Daoy (cell line): ENCODE results near the gene TRAF2. TPM values are rescaled to one million over a fixed set of nuclear protein-coding genes. Genes with fewer than 3 reads are reported as not detected.
A peak's percentile ranks its signal among the peaks of the same experiment; 100 is the strongest.

Source experiments
- DNase-seq: peaks from one replicate; pipeline ENCODE4 v3.0.0-alpha.2; 2015; ENCODE audit warnings: low read depth
- total RNA-seq: library from RNA; depleted of rRNA; stranded (reverse); fragments of >200 nt; shearing (Covaris generic); gene quantifications from 2 replicates; pipeline ENCODE4 v1.2.3, GENCODE V29; 2014

TRAF2 gene
- total RNA-seq, 1 experiment from 2014 or later = 25.4 TPM

DNA sequence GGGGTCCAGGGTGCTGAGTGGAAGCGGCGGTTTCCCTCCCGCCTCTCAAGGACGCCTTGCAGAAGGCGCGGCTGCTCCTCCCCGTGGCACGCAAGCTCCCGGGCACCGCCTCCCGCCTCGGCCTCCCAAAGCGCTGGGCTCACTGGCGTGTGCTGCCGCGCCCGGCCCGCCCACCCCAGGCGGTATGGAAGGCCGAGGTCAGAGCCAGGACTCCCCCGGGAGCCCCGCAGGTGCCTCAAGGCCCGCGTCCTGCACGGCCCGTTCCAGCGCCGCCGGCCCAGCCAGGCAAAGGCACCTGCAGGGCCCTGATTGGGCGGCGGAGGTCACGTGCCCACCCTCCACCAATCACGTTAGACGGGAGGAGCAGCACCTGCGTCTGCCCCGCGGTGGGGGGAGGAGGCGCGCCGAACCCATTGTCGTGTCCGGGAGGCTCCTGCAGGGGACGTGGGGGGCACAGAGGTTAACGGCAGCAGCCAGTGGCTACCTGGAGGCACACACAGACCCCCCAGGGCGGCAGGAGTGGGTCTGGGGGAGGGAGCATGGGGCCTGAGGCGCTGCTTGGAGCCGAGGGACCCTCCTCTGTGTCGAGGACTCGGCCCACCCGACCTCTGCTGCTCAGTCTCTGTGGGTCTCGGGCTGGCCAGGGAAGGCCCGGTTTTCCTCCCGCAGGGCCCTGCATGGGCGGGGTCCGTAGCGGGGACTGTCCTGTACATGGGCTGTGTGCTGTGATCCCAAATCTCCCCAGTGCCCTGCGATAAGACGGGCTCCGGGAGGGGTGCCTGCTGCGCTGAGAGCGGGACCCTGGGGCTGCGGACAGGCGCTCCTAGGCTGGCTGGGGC, 63.7 kb downstream of the TRAF2 start:
- DNase-seq = peak; percentile 98

GRCh38 chr9:136950656-136951276, 64.5 kb downstream of the TRAF2 start:
- no peak for DNase-seq

- no peak for DNase-seq
Observed at GRCh38 chr9:136951541-136952320, 65.4 kb downstream of the TRAF2 start, which contains the start of gene LCN12. Gene LCN12, plus strand, starts transcription at chr9:136952273. Its CDS starts 55 bp downstream, at chr9:136952328.

GRCh38 chr9:136952321-136952850, 66.1 kb downstream of the TRAF2 start:
- DNase-seq = no peak

DNA sequence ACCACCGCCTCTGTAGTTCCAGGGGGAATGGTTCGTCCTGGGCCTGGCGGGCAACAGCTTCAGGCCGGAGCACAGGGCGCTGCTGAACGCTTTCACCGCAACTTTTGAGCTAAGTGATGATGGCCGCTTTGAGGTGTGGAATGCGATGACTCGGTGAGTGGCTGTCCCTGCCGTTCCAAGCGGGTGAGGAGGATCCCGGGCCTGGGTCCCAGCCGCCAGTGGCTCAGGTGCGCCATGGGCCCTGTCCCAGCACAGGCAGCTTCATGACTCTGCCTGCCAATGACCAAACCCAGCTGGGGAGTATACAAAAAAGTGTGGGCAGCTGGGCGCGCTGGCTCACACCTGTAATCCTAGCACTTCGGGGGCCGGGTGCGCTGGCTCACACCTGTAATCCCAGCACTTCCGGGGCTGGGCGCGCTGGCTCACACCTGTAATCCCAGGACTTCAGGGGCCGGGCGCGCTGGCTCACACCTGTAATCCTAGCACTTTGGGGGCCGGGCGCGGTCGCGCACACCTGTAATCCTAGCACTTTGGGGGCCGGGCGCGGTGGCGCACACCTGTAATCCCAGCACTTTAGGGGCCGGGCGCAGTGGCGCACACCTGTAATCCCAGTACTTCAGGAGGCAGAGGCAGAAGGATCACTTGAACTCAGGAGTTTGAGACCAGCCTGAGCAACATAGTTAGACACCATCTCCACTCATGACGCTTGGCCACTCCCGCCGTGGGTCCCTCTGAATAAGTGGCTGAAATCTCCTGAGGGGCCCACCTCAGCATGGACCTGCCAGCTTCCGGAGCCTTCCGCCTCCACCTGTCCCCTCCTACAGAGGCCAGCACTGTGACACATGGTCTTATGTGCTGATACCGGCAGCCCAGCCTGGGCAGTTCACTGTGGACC, 66.8 kb downstream of the TRAF2 start:
- DNase-seq = no peak

- no peak for DNase-seq
Observed at GRCh38 chr9:136953771-136954269, 67.5 kb downstream of the TRAF2 start.

DNA sequence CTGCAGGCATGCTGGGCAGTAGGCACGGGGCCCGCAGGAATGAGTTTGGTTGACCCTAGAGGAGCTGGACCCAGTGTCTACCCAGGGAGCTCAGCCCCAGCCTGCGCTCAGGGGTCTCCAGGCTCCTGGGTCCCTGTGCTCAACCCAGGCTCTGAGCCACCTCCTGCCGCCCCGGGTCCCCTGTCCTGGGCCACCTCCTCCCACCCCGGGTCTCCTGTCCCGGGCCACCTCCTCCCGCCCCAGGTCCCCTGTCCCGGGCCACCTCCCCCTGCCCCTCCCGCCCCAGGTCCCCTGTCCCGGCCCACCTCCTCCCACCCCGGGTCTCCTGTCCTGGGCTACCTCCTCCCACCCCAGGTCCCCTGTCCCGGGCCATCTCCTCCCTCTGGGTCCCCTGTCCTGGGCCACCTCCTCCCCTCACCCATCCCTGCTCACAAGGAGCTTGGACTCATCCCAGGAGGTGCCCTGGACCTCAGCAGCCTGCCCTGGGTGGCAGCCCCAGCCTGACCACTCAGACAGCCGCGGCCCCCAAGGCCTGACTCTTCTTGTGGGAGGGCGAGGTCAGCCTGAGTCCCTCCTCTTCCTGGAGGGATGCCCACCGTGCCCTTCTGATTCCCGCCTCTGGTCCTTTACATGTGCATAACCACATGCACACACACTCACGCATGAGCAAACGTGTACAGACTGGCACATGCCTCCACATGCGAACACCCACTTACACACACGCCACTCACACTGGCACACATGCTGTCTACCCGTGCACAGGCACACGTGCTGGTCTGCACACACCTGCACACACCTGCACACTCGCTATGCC, 68.2 kb downstream of the TRAF2 start:
- no peak for DNase-seq

GRCh38 chr9:136955202-136955942, 69.1 kb downstream of the TRAF2 start:
- no peak for DNase-seq

- no peak for DNase-seq
Observed at GRCh38 chr9:136955943-136956335, 69.6 kb downstream of the TRAF2 start.

GRCh38 chr9:136956604-136957003, 70.3 kb downstream of the TRAF2 start:
- DNase-seq = no peak

GRCh38 chr9:136957461-136957860, 71.1 kb downstream of the TRAF2 start:
- DNase-seq = no peak

DNA sequence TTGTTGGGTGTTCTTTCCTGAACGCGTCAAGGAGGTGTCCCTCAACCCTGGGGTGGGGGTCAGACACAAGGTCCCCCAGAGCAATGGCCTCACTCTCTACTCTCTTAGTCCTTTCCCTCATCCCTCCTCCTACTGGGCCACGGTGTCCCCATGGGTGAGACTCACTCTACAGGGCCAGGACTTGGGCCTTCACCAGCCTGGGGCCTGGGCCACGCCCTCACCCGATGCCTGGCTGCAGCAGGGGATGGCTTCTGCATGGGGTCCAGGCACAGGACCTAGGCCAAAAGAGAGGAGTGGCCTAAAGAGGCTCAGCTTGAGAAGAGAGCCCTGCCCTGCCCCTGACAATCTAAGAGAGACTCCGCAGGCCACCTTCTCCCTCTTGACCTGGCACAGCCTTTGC, 71.6 kb downstream of the TRAF2 start:
- no peak for DNase-seq

DNA sequence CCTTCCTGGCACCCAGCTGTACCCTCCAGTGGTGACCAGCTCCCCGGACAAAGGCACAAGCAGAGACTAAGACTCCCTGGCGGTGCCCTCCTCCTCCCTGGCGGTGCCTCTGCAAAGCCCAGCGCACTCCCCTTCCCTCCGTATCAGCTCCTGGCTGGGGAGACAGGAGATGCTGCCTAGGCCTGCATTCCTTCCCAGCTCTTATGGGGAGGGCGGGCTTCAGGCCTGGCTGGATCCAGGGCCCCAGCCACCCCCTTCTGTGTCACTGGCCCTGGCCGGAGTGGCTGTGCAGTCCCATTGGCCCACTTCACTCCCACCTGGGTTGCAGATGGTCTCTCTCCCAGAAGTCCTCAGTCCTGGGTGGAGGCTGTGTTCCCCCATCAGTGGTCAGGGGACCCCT, 72.2 kb downstream of the TRAF2 start:
- no peak for DNase-seq

DNA sequence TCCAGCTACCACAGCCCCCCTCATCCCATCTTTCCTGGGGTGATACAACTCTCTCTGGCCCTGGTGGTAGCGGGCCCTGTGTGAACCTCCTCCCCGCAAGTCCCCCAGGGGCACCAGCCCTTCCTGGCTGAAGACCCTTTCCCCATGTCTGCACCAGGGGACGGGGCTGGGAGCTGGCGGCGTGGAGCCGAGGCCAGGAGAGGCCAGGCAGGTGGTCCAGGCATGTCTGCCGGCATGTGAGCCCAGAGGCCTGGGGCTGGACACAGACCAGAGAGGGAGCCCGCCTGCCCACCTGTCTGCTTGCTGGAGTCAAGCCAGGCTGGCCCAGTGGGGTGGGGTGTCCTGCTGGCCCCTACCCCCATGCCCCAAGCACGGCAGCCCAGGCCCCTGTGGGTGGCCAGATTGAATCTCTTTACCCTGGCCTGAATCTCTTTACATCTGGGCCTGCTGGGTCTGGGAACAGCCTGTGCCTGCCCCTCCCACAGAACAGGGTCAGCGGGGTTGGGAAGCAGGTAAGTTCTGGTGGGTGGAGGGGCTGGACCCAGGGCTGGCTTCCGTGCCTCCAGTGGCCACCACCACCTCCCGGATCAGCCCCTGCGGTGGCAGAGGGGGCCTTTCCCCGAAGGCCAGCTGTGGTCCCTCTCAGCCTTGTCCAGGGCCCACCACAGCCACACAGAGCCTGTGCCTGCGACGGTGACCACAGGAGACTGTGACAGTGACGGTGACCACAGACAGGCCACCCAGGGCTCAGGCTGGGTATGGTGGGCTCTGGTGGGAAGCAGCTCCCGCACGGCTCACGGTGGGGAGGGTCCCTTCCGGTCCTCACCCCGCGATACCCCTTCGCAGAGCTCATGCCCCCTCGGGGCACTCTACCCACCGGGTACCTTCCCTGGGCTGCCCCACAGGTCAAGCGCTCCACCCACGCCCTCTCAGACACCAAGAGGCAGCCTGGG, 72.9 kb downstream of the TRAF2 start:
- DNase-seq = no peak

DNA sequence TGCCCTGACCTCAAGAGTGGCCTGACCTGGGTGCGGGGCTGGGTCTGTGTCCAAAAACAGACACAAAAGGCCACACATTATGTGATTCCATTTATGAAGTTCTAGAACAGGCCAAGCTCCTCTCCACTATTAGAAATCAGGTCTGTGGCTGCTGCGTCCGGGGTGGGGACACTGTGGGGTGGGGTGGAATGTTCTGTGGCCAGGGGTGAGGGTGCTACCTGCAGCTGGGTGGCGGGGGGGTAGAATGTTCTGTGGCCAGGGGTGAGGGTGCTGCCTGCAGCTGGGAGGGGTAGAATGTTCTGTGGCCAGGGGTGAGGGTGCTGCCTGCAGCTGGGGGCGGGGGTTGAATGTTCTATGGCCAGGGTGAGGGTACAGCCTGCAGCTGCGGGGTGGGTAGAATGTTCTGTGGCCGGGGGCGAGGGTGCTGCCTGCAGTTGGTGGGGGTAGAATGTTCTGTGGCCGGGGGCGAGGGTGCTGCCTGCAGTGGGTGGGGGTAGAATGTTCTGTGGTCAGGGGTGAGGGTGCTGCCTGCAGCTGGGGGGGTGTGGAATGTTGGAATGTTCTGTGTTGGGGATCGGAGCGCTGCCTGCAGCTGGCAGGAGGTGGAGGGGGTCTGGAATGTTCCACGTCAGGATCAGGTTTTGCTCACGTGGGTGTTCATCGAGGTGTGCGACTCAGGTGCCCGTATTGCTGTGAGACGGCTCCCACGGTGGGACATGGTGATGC, 74.1 kb downstream of the TRAF2 start:
- no peak for DNase-seq

GRCh38 chr9:136960938-136961275, 74.6 kb downstream of the TRAF2 start:
- DNase-seq = no peak

- no peak for DNase-seq
Observed at GRCh38 chr9:136961279-136962065, 75.2 kb downstream of the TRAF2 start.
